GM12865 (cell line): ENCODE data around the gene NRCAM.

Source experiments
- DNase-seq: peaks from one replicate; pipeline ENCODE4 v3.0.0; 2010; ENCODE audit warnings: low read depth
- H3K4me3 ChIP-seq: 2 replicates; pipeline ENCODE4 v1.5.1; 2011; ENCODE audit warnings: mild to moderate bottlenecking, low read depth, low read length, control low read depth
- TF ChIP-seq, protein P1 (sequence below): IDR thresholded peaks from 2 replicates; pipeline ENCODE4 v1.5.1; 2011; ENCODE audit warnings: low read length, control low read depth, low read depth, inconsistent platforms; ENCODE audit not compliant: insufficient read depth; ENCODE audit errors: missing control alignments

NRCAM gene

DNA sequence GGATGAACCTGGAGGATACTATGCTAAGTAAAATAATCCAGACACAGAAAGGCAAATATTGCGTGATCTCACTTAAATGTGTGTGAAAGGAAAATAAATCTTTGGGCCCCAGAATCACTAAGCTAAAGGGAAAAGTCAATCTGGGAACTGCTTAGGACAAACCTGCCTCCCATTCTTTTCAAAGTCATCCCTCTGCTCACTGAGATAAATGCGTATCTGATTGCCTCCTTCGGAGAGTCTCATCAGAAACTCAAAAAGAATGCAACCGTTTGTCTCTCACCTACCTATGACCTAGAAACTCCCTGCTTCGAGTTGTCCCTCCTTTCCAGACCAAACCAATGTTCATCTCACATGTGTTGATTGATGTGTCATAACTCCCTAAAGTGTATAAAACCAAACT is 286.0 kb downstream of the NRCAM start:
- TF ChIP-seq, protein P1, sequence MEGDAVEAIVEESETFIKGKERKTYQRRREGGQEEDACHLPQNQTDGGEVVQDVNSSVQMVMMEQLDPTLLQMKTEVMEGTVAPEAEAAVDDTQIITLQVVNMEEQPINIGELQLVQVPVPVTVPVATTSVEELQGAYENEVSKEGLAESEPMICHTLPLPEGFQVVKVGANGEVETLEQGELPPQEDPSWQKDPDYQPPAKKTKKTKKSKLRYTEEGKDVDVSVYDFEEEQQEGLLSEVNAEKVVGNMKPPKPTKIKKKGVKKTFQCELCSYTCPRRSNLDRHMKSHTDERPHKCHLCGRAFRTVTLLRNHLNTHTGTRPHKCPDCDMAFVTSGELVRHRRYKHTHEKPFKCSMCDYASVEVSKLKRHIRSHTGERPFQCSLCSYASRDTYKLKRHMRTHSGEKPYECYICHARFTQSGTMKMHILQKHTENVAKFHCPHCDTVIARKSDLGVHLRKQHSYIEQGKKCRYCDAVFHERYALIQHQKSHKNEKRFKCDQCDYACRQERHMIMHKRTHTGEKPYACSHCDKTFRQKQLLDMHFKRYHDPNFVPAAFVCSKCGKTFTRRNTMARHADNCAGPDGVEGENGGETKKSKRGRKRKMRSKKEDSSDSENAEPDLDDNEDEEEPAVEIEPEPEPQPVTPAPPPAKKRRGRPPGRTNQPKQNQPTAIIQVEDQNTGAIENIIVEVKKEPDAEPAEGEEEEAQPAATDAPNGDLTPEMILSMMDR: no peak
- DNase-seq: no peak
- no peak overlapping the region for H3K4me3 ChIP-seq

- H3K4me3 ChIP-seq: no peak overlapping the region
- TF ChIP-seq, protein P1: no peak
- DNase-seq: no peak
Observed at GRCh38 chr7:108167460-108167859, 288.8 kb downstream of the NRCAM start.

DNA sequence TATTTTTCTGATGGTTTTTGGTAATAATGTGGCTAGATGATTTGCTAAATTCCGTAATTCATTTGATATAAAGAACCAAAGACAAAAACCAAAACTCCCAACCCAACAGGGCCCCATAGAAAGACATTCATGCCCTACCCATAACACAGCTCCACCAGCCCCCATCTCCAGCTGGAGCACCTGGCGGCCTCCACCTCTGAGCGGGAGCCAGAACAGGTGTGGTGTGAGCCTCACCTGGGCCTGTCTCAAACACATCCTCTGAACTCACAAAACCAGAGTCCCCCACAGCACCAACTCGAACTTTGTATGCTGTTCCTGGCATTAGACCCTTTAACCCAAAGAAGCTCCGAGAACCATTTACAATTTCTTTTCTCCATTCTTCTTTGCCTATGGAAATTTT is 289.5 kb downstream of the NRCAM start:
- no peak overlapping the region for H3K4me3 ChIP-seq
- TF ChIP-seq, protein P1: no peak
- no peak for DNase-seq

DNA sequence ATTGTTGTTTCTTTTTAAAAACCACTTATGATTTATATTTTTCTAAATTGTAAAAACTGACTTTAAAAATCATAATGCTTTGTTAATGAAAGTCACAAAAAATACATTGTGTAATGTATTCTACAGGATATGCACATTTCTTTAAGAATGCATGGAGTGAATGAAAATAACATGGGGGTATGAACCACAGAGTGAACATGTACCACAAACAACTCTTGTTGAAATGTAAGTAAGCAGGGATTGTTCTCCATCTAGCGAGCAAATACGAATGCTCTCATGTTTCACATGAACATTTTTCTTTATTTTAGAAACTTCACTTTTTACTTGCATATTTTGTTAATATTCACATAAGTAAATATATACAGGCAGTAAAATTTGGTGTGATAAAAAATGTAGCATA is 290.5 kb downstream of the NRCAM start:
- TF ChIP-seq, protein P1: no peak
- no peak overlapping the region for H3K4me3 ChIP-seq
- DNase-seq: no peak

- no peak overlapping the region for H3K4me3 ChIP-seq
- DNase-seq: no peak
- TF ChIP-seq, protein P1: no peak
Observed at GRCh38 chr7:108164946-108165345, 291.3 kb downstream of the NRCAM start.

- DNase-seq: no peak
- TF ChIP-seq, protein P1: no peak
- no peak overlapping the region for H3K4me3 ChIP-seq
Observed at GRCh38 chr7:108164342-108164741, 291.9 kb downstream of the NRCAM start.

- DNase-seq: no peak
- TF ChIP-seq, protein P1: no peak
- H3K4me3 ChIP-seq: no peak overlapping the region
Observed at GRCh38 chr7:108158776-108159175, 297.5 kb downstream of the NRCAM start.
